Left renal pelvis (tissue), 4 donors: ENCODE measurements around the gene INKA1. TPM values are rescaled to one million over a fixed set of nuclear protein-coding genes. Genes with fewer than 3 reads are reported as not detected.
A peak's percentile ranks its signal among the peaks of the same experiment; 100 is the strongest.
"Not testable (repeated sequence)": the region's sequence is repeated elsewhere in the genome, so short reads cannot be mapped to it uniquely, and the experiment has no call there.

ENCODE experiments used
- DNase-seq, 4 donors: peaks; one replicate each; pipeline ENCODE4 v3.0.0-alpha.2; 2013; ENCODE audit warnings: low read depth in 4 of 4, low spot score in 3 of 4
- polyA plus RNA-seq, 4 donors: library from polyadenylated mRNA; unstranded; fragments of 120-200 nt; gene quantifications; one replicate each; pipeline ENCODE4 v1.2.1, GENCODE V29; 2013; ENCODE audit not compliant: insufficient read length in 4 of 4

INKA1 gene
- polyA plus RNA-seq: 10 to 100 TPM in 3 of 4 donors, 1 to 10 TPM in 1; 8.9 to 16.7 (median 12.2) TPM

DNA sequence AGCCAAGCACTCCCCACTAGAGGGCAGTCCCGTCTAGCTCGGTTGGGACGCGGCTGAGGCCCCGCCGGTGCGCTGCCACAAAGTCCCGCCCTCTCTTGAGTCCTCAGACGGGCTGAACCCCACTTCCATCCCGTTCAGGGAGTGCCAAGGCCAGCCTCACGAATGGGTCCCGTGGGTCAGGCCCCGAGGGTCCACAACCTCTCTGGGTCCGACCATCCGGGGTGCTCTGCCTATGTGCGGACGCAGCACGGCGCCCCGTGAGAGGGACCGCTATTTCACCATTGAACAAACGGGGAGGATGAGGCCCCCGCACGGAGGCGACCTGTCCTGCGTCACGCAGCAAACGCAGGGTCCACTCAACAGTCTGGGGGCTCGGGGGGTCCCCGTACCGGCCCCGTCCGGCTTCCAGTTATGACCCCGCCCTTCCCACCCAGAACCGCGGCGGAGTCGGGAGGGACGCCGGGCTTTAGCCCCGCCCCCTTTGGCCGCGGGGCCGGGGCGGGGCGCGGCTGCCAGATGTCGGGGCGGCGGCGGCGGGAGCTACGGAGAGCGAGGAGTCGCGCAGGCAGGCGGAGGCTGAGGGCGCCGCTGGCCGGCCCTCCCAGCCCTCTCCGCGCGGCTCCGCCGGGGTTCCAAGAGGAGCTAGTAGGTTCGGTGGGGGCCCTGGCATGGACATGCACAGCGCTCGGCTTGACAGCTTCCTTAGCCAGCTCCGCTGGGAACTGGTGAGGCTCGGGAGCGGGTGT, at the start of gene INKA1:
Gene INKA1 (plus strand): TSS at position 543 of the 746 bp plus-strand sequence. CDS start 132 bp downstream, at position 675.
- peak in 1 of 4 donors; percentile 66 for DNase-seq

DNA sequence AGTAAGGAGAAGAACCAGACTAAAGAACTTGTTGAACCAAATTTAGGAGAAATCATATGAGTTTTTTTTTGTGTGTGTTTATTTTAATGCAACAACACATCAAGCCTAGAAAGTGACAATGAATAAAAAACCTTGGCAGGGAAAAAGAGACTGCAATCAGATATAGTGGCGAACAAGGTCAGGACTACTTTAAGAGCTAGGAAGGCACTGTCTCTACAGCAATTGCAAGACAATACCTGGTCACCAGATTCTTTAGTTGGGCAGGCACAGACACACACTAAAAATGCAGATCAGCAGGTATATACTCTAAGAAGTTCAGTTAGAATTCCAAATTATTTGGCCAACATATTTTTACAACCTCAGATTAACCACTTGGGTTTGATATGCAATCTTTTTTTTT, 48.5 kb upstream of the INKA1 start:
- DNase-seq: no peak

DNA sequence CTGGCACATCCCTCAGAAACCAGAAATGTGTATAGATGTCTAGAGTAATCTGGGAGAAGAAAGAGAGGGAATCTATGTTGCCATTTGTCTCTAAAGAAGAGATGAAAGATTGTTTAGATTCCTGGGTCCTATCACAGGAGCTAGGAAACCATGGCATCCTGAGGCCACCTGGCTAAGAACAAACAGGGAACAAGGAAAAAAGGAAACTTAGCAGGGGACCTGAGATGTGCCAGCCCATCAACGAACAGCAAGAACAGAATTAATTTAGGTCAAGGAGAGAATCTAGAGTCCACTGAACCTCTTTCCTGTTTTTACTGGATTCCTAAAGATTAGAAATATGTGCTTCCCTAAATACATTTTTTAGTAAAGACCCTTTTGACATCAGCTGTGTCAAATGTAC, 47.0 kb upstream of the INKA1 start:
- DNase-seq: no peak

DNA sequence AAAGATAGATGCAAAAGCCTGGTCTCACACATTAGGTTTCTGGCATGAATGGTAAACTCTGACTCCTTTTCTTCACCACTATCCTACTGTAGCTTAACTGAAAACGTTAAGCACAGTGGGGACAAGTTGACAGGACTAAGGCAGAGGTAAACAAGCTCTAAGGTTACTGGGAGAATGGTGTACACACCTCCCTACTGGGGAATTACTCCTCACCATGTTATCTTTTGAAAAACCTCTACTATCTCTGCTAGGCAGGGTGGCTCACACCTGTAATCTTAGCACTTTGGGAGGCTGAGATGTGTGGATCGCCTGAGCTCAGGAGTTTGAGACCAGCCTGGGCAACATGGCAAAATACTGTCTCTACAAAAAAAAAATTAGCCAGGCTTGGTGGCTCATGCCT, 45.9 kb upstream of the INKA1 start:
- no peak for DNase-seq

- DNase-seq: no peak
Measured at GRCh38 chr3:49759226-49759625, 43.8 kb upstream of the INKA1 start.

- no peak for DNase-seq
Measured at GRCh38 chr3:49761661-49762060, 41.4 kb upstream of the INKA1 start.

DNA sequence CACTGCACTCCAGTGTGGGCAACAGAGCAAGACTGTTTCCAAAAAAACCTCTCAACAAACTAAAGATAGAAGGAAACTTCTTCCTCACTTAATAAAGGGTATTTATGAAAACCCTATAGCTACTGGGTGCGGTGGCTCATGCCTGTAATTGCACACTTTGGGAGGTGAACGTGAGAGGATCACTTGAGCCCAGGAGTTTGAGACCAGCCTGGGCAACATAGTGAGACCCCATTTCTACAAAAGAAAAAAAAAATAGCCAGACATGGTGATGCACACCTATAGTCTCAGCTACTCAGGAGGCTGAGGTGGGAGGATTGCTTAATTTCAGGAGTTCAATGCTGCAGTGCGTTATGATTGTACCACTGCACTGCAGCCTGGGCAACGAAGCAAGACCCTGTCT, 39.1 kb upstream of the INKA1 start:
- no peak for DNase-seq

DNA sequence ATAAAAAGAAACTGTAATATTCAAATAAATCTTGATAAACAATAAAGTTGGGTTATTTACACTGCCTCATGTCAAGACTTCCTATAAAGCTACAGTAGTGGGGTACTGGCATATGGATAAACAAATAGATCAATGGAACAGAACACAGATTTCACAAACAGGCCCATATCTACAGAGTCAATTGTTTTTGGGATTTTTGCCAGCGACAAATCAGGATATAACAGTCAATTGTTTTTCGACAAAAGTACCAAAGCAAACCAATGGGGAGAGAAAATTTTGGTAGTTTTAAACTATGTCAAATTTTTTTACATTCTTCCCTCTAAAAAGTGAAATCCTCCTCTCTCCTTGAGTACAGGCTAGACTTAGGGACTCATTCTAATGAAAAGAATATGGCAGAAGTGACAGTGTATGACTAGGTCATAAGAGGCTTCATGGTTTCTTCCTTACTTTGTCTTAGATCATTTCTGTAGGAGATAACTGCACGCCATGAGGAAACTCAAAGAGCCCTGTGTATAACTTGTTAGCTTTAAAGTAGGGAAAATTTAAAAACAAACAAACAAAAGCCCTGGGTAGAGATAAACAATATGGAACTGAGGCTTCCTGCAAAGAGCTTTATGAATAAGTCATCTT, 33.7 kb upstream of the INKA1 start:
- DNase-seq: no peak

GRCh38 chr3:49769926-49770325, 33.1 kb upstream of the INKA1 start:
- DNase-seq: no peak

DNA sequence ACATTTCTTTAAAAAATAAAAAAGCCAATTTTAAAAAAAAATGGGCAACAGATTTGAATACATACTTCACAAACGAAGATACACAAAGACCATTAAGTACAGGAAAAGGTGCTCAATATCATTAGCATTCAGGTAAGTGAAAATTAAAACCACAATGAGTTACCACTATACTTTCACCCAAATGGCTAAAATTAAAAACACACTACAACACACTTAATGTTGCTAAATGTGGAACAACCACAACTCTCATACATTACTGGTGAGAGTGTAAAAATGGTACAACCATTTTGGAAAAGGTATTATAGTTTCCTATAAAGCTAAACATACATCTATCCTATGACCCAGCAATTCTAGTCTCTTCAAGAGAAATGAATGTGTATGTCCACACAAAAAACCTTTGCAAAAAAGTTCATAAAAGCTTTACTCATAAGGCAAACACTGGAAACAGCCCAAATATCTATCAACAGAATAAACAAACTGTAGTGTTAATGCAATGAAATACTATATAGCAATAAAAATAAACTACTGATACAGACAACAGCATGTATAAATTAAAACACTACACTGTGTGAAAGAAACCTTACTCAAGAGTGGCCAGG, 31.6 kb upstream of the INKA1 start:
- no peak for DNase-seq

- no peak for DNase-seq
Measured at GRCh38 chr3:49772703-49773102, 30.4 kb upstream of the INKA1 start.

DNA sequence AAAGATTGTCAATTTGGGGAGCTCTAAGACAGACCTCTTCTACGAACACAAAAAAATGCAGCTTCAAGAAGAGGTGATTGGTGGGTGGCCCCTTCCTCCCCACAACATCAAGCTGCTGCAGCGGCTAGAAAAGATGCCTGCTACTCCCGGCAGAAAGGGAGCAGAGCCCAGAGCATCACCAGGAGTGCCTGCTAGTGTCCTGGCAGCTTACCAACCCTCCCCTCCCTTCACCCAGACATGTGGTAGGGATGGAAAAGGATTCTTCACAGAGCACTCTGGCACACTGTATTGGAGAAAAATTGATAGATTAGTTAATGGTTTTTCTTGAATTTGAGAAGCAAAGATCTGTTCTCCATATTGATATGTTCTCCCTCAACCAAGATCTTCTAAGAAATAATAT, 27.5 kb upstream of the INKA1 start:
- no peak for DNase-seq

DNA sequence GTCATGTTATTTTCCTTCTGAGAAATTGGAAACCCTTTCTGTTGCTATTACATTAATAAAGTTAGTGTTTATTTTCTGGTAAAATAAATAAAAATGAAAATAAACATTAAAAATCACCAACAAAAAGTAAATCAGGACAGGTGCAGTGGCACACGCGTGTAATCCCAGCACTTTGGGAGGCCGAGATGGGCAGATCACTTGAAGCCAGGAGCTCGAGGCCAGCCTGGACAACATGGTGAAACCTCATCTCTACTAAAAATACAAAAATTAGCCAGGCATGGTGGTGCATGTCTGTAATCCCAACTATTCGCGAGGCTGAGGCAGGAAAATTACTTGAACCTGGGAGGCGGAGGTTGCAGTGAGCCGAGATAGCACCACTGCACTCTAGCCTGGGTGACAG, 27.0 kb upstream of the INKA1 start:
- DNase-seq: not testable (repeated sequence)

DNA sequence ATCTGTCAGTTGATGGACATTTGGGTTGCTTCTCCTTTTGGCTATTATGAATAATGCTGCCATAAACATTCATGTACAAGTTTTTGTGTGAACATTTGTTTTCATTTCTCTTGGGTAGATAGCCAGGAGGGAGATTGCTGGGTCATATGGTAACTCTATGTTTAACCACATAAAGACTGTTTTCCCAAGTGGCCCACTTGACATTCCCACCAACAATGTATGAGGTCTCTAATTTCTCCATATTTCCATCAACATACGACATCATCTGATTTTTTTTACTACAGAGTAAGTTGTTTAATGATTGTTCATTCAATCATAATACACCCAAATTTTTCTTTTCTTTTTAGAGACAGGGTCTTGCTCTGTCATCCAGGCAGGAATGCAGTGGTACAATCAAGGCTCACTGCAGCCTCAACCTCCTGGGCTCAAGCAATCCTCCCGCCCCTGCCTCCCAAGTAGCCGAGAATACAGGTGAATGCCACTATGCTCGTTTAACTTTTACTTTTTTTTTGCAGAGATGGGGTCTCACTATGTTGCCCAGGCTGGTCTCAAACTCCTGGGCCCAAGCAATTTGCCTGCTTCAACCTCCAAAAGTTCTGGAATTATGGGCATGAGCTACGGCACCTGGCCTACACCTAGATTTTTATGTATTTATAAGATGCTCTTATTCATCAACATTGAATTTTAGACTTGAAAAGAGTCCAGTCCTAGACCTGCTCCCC, 23.5 kb upstream of the INKA1 start:
- no peak for DNase-seq

- DNase-seq: no peak
Measured at GRCh38 chr3:49780080-49780974, 22.7 kb upstream of the INKA1 start.

DNA sequence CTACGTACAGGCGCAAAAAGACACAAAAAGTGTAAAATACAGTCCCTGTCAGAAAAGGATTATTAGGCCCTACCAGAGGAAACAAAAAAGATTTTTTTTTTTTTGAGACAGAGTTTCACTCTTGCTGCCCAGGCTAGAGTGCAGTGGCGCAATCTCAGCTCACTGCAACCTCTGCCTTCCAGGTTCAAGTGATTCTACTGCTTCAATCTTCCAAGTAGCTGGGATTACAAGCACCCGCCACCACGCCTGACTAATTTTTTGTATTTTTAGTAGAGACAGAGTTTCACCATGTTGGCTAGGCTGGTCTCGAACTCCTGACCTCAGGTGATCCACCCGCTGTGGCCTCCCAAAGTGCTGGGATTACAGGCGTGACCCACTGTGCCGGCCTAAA, 22.1 kb upstream of the INKA1 start:
- DNase-seq: not testable (repeated sequence)

- DNase-seq: no peak
Measured at GRCh38 chr3:49781415-49782199, 21.5 kb upstream of the INKA1 start.

GRCh38 chr3:49782277-49782676, 20.8 kb upstream of the INKA1 start:
- DNase-seq: not testable (repeated sequence)

- no peak for DNase-seq
Measured at GRCh38 chr3:49785565-49786356, 17.3 kb upstream of the INKA1 start.
